Heart left ventricle (tissue), 16 donors: Measurements from ENCODE around the gene ARHGAP24. TPM values are rescaled to one million over a fixed set of nuclear protein-coding genes. Genes with fewer than 3 reads are reported as not detected.

ENCODE experiments used
- ATAC-seq, 4 donors: fragments of 200-7000 bp; cut with Tn5 transposase; one replicate each; pipeline ENCODE4 v1.9.1; 2020 to 2022; ENCODE audit warnings: moderate library complexity in 4 of 4, mild to moderate bottlenecking in 3 of 4, moderate number of reproducible peaks in 1 of 4
- DNase-seq, 5 donors: peaks; one replicate each; pipeline ENCODE4 v3.0.0-alpha.2; 2020
- H3K27ac ChIP-seq, 12 donors: fragments of 200-600 bp; sonication (generic) in 4 of 12; one replicate each; pipeline versions ENCODE4 v1.5.0 to v1.8.0; 2016 to 2022; ENCODE audit warnings: mild to moderate bottlenecking in 2 of 12
- H3K27me3 ChIP-seq, 9 donors: fragments of 200-600 bp; sonication (generic) in 2 of 9; one replicate each; pipeline versions ENCODE4 v1.5.1 to v1.8.0; 2016 to 2022; ENCODE audit warnings: mild to moderate bottlenecking in 3 of 9
- H3K36me3 ChIP-seq, 9 donors: fragments of 200-600 bp; sonication (generic) in 2 of 9; one replicate each; pipeline versions ENCODE4 v1.5.0 to v1.8.0; 2018 to 2022; ENCODE audit warnings: mild to moderate bottlenecking in 2 of 9
- H3K4me1 ChIP-seq, 12 donors: fragments of 200-600 bp; sonication (generic) in 4 of 12; one replicate each; pipeline versions ENCODE4 v1.5.0 to v1.8.0; 2016 to 2022; ENCODE audit warnings: mild to moderate bottlenecking in 3 of 12
- H3K4me3 ChIP-seq, 12 donors: fragments of 200-600 bp; sonication (generic) in 4 of 12; one replicate each; pipeline versions ENCODE4 v1.5.0 to v1.8.0; 2017 to 2022; ENCODE audit warnings: mild to moderate bottlenecking in 9 of 12, moderate library complexity in 4 of 12
- H3K9me3 ChIP-seq, 12 donors: fragments of 200-600 bp; sonication (generic) in 4 of 12; one replicate each; pipeline versions ENCODE4 v1.5.0 to v1.8.0; 2016 to 2022; ENCODE audit warnings: mild to moderate bottlenecking in 1 of 12
- CTCF ChIP-seq, 12 donors: fragments of 200-600 bp; sonication (generic) in 4 of 12; IDR thresholded peaks; one replicate each; pipeline versions ENCODE4 v1.5.0 to v1.8.0; 2018 to 2022; ENCODE audit warnings: antibody characterized with exemption in 12 of 12, mild to moderate bottlenecking in 5 of 12
- POLR2A ChIP-seq, 2 donors: fragments of 450-650 bp; IDR thresholded peaks; one replicate each; pipeline ENCODE4 v1.6.1; 2017; ENCODE audit warnings: antibody characterized with exemption in 2 of 2, mild to moderate bottlenecking in 2 of 2, moderate library complexity in 2 of 2
- WGBS, 4 donors: extraction: QIAGEN DNeasy Blood & Tissue Kit in 2 of 4; methylation state at CpG; one replicate each; pipeline versions ENCODE4 v1.1.5 to v1.1.7; 2013 to 2018; 5-methylcytosine and 5-hydroxymethylcytosine counted together
- intact Hi-C, 10 donors: fragments of 100-400 bp; cut with DNase I; formaldehyde crosslinking; loops; one replicate each; pipeline versions ENCODE4 v1.11.1 to v1.14.2; 2022
- polyA plus RNA-seq, 2 donors: library from polyadenylated mRNA; stranded (reverse); fragments of 200-250 nt; gene quantifications; one replicate each; pipeline ENCODE4 v1.2.3, GENCODE V29; 2013
- total RNA-seq, 9 donors: library from RNA; depleted of rRNA in 2 of 9; stranded (reverse); fragments of >200 nt in 2 of 9; fragmentation: NEBNext Ultra II Directional in 3 of 9; extraction: Animal tissue kit (Norgen Biotek cat#: 25700) in 3 of 9; gene quantifications; one replicate each; pipeline versions ENCODE4 v1.1.0 to v1.2.4, GENCODE V29; 2016 to 2023
- donor health status: ischemic (EF 13 %, LVEDD 7.1; RV severe dilation, severe dysfunction).
- donor health status: healthy with polysubstance abuse.
- donor health status: DM: no; HTN: yes; CAD: no.
- donor health status: DM: no; HTN: no; CAD: no.
- donor health status: ischemic (EF 25% LVEDD 6.9; RV normal size, moderate dysfunction).
- donor health status: ischemic (EF 25% LVEDD 5.7; RV mildly dilated, moderate dysfunction).
- donor health status: healthy.
- donor health status: DM: yes; HTN: yes; CAD: no.
- donor health status: ischemic (EF 35%, LVEDD 5.7; RV mildly dilated, moderate dysfunction).
- donor health status: nonischemic (EF 11% LVEDD 7.7; RV severe dilation, severe dysfunction).
- donor health status: DM: yes; HTN: yes; CAD: no.
- donor health status: PGD.
- donor health status: ischemic (EF 29% LVEDD 5.4; RV normal size, mild dysfunction).
- donor health status: nonischemic (EF 23%, LVEDD 6.1; RV moderate dilation, normal function).

The ARHGAP24 gene
- total and polyA plus RNA-seq, 11 donors = 4.5 to 36.9 (median 18.9) TPM

DNA sequence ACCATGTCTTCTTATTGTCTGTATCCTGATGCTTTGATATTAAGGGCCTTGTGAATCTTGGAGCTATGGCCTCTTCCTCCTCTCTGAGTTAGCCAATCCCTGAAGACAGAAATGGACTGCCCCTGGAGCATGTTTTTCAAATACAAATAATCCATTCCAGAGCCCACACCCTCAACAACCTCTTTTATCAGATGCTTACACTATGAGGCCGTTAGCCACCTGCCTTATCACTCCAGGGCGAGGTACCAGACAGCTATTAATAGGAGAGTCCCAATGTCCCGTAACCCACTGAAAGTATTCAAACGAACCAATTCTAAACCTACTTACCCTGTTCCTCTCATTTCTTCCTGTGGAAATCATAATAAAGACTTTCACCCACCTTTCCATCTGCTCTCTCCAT, 165.0 kb downstream of the ARHGAP24 start:
- 50 to 55% (median 52%) methylated on average over 4 of the region's 4 CpGs for WGBS, 4 donors
- H3K36me3 ChIP-seq = no peaks in the 10 kb centered on the region
- intact Hi-C loops = no loop called here
- no peaks in the 10 kb centered on the region for H3K9me3 ChIP-seq
- H3K4me1 ChIP-seq = peaks cover 0 to 9% (median 0%) of the 10 kb centered on the region in 12 donors
- H3K4me3 ChIP-seq = no peak overlapping the region
- DNase-seq (no peak), ATAC-seq (no peak)
- TF ChIP-seq POLR2A (IDR thresholded peaks at IDR 0.05) = no peak
- no peak for TF ChIP-seq CTCF (IDR thresholded peaks at IDR 0.05)
- H3K27ac ChIP-seq = no peak overlapping the region
- no peaks in the 10 kb centered on the region for H3K27me3 ChIP-seq

DNA sequence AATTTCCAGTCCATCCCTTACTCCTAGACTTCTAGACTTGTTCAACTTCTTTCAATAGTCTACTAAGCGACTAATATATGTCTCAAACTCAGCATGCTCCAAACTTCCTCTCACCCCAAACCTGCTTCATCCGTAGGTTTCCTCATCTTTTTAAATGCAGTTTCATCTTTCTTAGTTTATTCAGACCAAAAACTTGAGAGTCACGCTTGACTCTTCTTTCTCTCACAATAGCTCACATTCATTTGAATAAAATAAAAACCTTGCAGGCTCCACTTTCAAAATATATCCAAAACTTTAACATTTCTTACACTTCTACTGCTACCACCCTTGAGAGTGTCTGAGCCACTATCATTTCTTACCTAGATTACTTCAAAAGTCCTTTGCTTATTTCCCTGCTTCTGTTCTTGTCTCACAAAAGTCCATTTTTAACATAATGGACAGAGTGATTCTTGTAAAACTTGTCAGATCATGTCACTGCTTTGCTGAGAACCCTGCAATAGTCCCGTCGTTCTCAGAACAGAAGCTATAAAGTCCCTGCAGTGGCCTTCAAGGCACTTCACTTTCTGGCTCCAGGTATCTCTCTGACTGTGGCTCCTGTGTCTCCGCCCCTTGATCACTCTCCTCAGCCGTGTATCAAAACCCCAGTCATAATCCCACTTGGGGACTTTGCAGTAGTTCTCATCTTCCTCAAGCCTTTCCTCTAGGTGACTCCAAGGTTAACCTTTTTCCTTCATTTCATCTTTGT, 167.6 kb downstream of the ARHGAP24 start:
- H3K9me3 ChIP-seq = no peaks in the 10 kb centered on the region
- H3K4me1 ChIP-seq = peaks cover 0 to 9% (median 0%) of the 10 kb centered on the region in 12 donors
- no peaks in the 10 kb centered on the region for H3K27me3 ChIP-seq
- H3K36me3 ChIP-seq = no peaks in the 10 kb centered on the region
- H3K4me3 ChIP-seq = no peak overlapping the region
- DNase-seq (no peak), ATAC-seq (no peak)
- no peak overlapping the region for H3K27ac ChIP-seq
- TF ChIP-seq CTCF (IDR thresholded peaks at IDR 0.05) (no peak), POLR2A (IDR thresholded peaks at IDR 0.05) (no peak)
- intact Hi-C loops = no loop called here
- 93 to 97% (median 95%) methylated on average over 7 of the region's 7 CpGs for WGBS, 4 donors

- Histone ChIP-seq H3K4me3 (no peak overlapping the region), H3K27me3 (no peaks in the 10 kb centered on the region), H3K9me3 (no peaks in the 10 kb centered on the region), H3K36me3 (no peaks in the 10 kb centered on the region), H3K4me1 (peaks cover 0 to 9% (median 0%) of the 10 kb centered on the region in 12 donors), H3K27ac (no peak overlapping the region)
- WGBS, 4 donors = 86 to 92% (median 90%) methylated on average over 2 of the region's 2 CpGs
- DNase-seq = no peak
- ATAC-seq = no peak
- TF ChIP-seq CTCF (IDR thresholded peaks at IDR 0.05) (no peak), POLR2A (IDR thresholded peaks at IDR 0.05) (no peak)
- intact Hi-C loops = no loop called here
These were observed 169.1 kb downstream of the ARHGAP24 start for GRCh38 chr4:85644061-85644460.

DNA sequence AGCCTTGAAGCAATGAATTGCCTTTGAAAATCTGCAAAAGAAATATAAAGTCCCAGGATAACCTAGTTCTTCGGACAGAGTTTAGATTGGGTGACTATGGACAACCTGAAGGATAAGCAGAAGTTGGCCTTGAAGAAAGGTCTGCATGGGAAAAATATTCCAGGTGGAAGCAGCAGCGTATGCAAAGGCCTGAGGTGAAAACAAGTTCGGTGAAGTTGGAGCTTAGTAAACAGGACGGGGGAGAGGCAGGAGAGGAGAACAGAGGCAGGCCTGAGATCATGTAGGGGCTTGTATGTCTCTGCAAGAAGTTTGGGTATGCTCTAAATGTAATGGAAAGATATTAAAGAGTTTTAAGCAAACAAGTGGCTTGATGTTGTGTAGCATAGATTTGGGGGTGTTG, 176.0 kb downstream of the ARHGAP24 start:
- H3K36me3 ChIP-seq = no peaks in the 10 kb centered on the region
- 91 to 97% (median 92%) methylated on average over 4 of the region's 4 CpGs for WGBS, 4 donors
- DNase-seq (no peak), ATAC-seq (no peak)
- no peaks in the 10 kb centered on the region for H3K9me3 ChIP-seq
- no peaks in the 10 kb centered on the region for H3K27me3 ChIP-seq
- TF ChIP-seq POLR2A (IDR thresholded peaks at IDR 0.05) (no peak), CTCF (IDR thresholded peaks at IDR 0.05) (no peak)
- H3K4me1 ChIP-seq = no peaks in the 10 kb centered on the region
- H3K4me3 ChIP-seq = no peak overlapping the region
- intact Hi-C loops = no loop called here
- no peak overlapping the region for H3K27ac ChIP-seq
